ENCODE data around the gene QRSL1. TPM values are rescaled to one million over a fixed set of nuclear protein-coding genes. Genes with fewer than 3 reads are reported as not detected.

QRSL1 gene
- total RNA-seq, 4 donors from 2014 or later: 17.2 to 26.7 (median 25.1) TPM

GRCh38 chr6:106674541-106675229 is 45.3 kb downstream of the QRSL1 start:
- DNase-seq: no peak
- no peaks in the 10 kb centered on the region for H3K36me3 ChIP-seq
- H3K4me1 ChIP-seq: no peaks in the 10 kb centered on the region
- in situ Hi-C loops (cut with MboI; ENCODE audit: low sequenced_read_pairs in 4 of 4) (no loop called here), intact Hi-C loops (cut with DNase I; ENCODE audit: low total_unique reads) (no loop called here)
- H3K27ac ChIP-seq: no peak overlapping the region
- H3K9me3 ChIP-seq: no peaks in the 10 kb centered on the region
- no peak overlapping the region for H3K4me3 ChIP-seq
- H3K27me3 ChIP-seq: no peaks in the 10 kb centered on the region
- no peak for ATAC-seq
- TF ChIP-seq CTCF (IDR thresholded peaks at IDR 0.05 in 4 of 5, conservative IDR thresholded peaks at IDR 0.05 in 1 of 5): no peak

- in situ Hi-C loops (cut with MboI; ENCODE audit: low sequenced_read_pairs in 4 of 4): no loop called here
- no peaks in the 10 kb centered on the region for H3K36me3 ChIP-seq
- TF ChIP-seq POLR2A (IDR thresholded peaks at IDR 0.05) (no peak), CTCF (IDR thresholded peaks at IDR 0.05 in 4 of 5, conservative IDR thresholded peaks at IDR 0.05 in 1 of 5) (no peak)
- intact Hi-C loops (cut with DNase I; ENCODE audit: low total_unique reads): no loop called here
- DNase-seq: no peak
- H3K4me1 ChIP-seq: no peaks in the 10 kb centered on the region
- no peaks in the 10 kb centered on the region for H3K27me3 ChIP-seq
- H3K27ac ChIP-seq: no peak overlapping the region
- no peaks in the 10 kb centered on the region for H3K9me3 ChIP-seq
- no peak overlapping the region for H3K4me3 ChIP-seq
- ATAC-seq: no peak
Measured at GRCh38 chr6:106677282-106677681, 47.9 kb downstream of the QRSL1 start.

GRCh38 chr6:106684011-106684410 is 54.6 kb downstream of the QRSL1 start:
- H3K4me3 ChIP-seq: no peak overlapping the region
- intact Hi-C loops (cut with DNase I; ENCODE audit: low total_unique reads): no loop called here
- ATAC-seq (no peak), DNase-seq (no peak)
- TF ChIP-seq POLR2A (IDR thresholded peaks at IDR 0.05) (no peak), CTCF (IDR thresholded peaks at IDR 0.05 in 4 of 5, conservative IDR thresholded peaks at IDR 0.05 in 1 of 5) (no peak)
- H3K36me3 ChIP-seq: no peaks in the 10 kb centered on the region
- no peak overlapping the region for H3K27ac ChIP-seq
- in situ Hi-C loops (cut with MboI; ENCODE audit: low sequenced_read_pairs in 4 of 4): no loop called here
- no peaks in the 10 kb centered on the region for H3K27me3 ChIP-seq
- H3K9me3 ChIP-seq: no peaks in the 10 kb centered on the region
- H3K4me1 ChIP-seq: no peaks in the 10 kb centered on the region

- no peaks in the 10 kb centered on the region for H3K4me1 ChIP-seq
- in situ Hi-C loops (cut with MboI; ENCODE audit: low sequenced_read_pairs in 4 of 4) (no loop called here), intact Hi-C loops (cut with DNase I; ENCODE audit: low total_unique reads) (no loop called here)
- no peak overlapping the region for H3K4me3 ChIP-seq
- H3K9me3 ChIP-seq: no peaks in the 10 kb centered on the region
- H3K36me3 ChIP-seq: no peaks in the 10 kb centered on the region
- ATAC-seq: no peak
- no peak for TF ChIP-seq POLR2A (IDR thresholded peaks at IDR 0.05)
- TF ChIP-seq CTCF (IDR thresholded peaks at IDR 0.05 in 4 of 5, conservative IDR thresholded peaks at IDR 0.05 in 1 of 5): no peak
- no peaks in the 10 kb centered on the region for H3K27me3 ChIP-seq
- no peak overlapping the region for H3K27ac ChIP-seq
- DNase-seq: no peak
Measured at GRCh38 chr6:106685833-106686232, 56.5 kb downstream of the QRSL1 start.
